ENCODE data around the gene CMKLR1. TPM values are rescaled to one million over a fixed set of nuclear protein-coding genes. Genes with fewer than 3 reads are reported as not detected.
A peak's percentile ranks its signal among the peaks of the same experiment; 100 is the strongest.

The CMKLR1 gene
- polyA plus RNA-seq, 1 of the 3 experiments (the other 2 are of a cell fraction) = 0.15 TPM

DNA sequence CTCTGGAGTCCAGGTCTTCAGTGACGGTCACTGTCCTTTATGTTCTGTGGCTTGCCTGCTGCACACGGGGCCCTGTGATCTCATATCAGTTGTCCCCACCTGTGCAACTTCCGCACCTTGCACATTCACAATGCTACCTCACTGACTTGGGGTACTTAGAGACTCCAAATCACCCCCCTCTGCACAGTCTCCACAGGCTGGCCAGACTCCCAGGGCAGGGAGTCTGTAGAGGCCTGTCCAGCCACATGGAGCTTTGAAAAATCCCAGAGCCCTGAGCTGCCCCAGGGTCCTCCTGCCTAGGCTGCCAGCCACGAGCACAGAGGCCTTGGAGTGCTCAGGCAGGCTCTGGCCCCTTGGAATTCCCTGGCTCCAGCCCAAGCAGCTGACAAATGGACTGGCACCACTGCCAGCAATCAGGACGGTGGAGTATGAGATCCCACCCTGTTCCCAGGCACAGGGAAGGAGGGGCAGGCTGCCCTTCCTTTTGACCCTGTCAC lies 26.4 kb downstream of the CMKLR1 start (continued):
- TF ChIP-seq RXRA (IDR thresholded peaks at IDR 0.05; ENCODE audit: borderline replicate concordance, low read depth) (no peak), RFX5 (IDR thresholded peaks at IDR 0.05; ENCODE audit: low read length) (0 out of 2 replicates have a peak, but pooled peaks have one; percentile 11), EZH2phosphoT487 (IDR thresholded peaks at IDR 0.05; ENCODE audit: borderline replicate concordance, low read depth) (no peak), GABPA (IDR thresholded peaks at IDR 0.05; ENCODE audit: low read depth) (no peak), TCF12 (IDR thresholded peaks at IDR 0.05) (peak; percentile 65), POLR2AphosphoS5 (IDR thresholded peaks at IDR 0.05; ENCODE audit: low read depth, low read length) (0 out of 2 replicates have a peak, but pooled peaks have one; percentile 22), TEAD4 (IDR thresholded peaks at IDR 0.05; ENCODE audit: borderline replicate concordance, insufficient read depth) (0 out of 2 replicates have a peak, but pooled peaks have one; percentile 15), FOXJ3 (CRISPR knock-in tag; IDR thresholded peaks at IDR 0.05) (peak; percentile 92), RCOR1 (IDR thresholded peaks at IDR 0.05; ENCODE audit: low read length) (peak; percentile 96)
- TF ChIP-seq, protein P1, sequence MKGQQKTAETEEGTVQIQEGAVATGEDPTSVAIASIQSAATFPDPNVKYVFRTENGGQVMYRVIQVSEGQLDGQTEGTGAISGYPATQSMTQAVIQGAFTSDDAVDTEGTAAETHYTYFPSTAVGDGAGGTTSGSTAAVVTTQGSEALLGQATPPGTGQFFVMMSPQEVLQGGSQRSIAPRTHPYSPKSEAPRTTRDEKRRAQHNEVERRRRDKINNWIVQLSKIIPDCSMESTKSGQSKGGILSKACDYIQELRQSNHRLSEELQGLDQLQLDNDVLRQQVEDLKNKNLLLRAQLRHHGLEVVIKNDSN (IDR thresholded peaks at IDR 0.05; ENCODE audit: borderline replicate concordance, low read depth) = no peak

DNA sequence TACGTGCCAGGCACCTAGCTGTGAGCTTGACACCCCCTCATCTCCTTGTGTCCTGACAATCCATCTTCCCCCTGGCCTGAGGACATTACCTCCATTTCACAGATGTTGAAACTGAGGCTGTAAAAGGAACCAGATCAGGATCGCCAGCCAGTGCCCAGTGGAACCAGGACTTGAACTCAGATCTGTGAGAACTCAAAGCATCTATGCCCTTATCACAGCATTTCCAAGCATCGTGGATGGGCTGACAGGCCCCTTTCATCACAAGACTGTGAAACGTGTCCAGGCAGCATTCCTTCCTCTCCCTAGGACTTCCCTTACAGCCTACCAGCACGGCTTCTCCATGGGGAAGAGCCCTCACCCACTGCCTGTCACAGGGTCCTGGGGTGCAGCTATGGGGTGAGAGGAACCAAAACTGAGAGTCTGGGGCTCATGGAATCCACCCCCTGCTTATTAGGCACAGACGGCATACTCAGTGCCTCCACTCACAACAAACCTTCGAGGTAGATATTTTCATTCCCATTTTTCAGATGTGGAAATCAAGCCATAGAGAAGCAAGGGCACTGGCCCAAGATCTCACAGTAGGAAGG lies 26.9 kb downstream of the CMKLR1 start:
- POLR2A ChIA-PET = no interaction called here
- WGBS (ENCODE audit: low lambda C conversion rate) = 30% methylated on average over 5 of the region's 7 CpGs
- H3K9ac ChIP-seq = no peak overlapping the region

More for the DNA sequence above, 26.9 kb downstream of the CMKLR1 start:
- H2AFZ ChIP-seq (ENCODE audit: low read depth) = no peak overlapping the region
- TF ChIP-seq MXI1 (IDR thresholded peaks at IDR 0.05; ENCODE audit: low read depth, low read length) (no peak), NFIC (IDR thresholded peaks at IDR 0.05; ENCODE audit: borderline replicate concordance) (no peak), EZH2phosphoT487 (IDR thresholded peaks at IDR 0.05; ENCODE audit: borderline replicate concordance, low read depth) (no peak), PBX3 (IDR thresholded peaks at IDR 0.05) (no peak), RAD21 (IDR thresholded peaks at IDR 0.05; ENCODE audit: low read length) (no peak), RFX5 (IDR thresholded peaks at IDR 0.05; ENCODE audit: low read length) (no peak), TEAD4 (IDR thresholded peaks at IDR 0.05; ENCODE audit: borderline replicate concordance, insufficient read depth) (no peak), JUND (IDR thresholded peaks at IDR 0.05) (no peak), FOSL2 (IDR thresholded peaks at IDR 0.05; ENCODE audit: borderline replicate concordance, low read depth) (no peak)
- TF ChIP-seq, protein P1 (IDR thresholded peaks at IDR 0.05; ENCODE audit: borderline replicate concordance, low read depth) = no peak
- TF ChIP-seq, protein P2, sequence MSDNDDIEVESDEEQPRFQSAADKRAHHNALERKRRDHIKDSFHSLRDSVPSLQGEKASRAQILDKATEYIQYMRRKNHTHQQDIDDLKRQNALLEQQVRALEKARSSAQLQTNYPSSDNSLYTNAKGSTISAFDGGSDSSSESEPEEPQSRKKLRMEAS (IDR thresholded peaks at IDR 0.05; ENCODE audit: low read depth) = no peak
- H3K36me3 ChIP-seq (replicated peaks in 1 of 2; ENCODE audit: control insufficient read depth in 1 of 2, insufficient read depth in 2 of 2, low read length in 1 of 2) = no peaks in the 10 kb centered on the region
- H3K4me1 ChIP-seq (ENCODE audit: control insufficient read depth in 1 of 2, insufficient read depth in 2 of 2, low read depth in 1 of 2, low read length in 1 of 2) = peaks cover 0 to 72% of the 10 kb centered on the region in 2 experiments; a peak in 2 of 4 replicates
- no peaks in the 10 kb centered on the region for H3K9me2 ChIP-seq
- no peaks in the 10 kb centered on the region for H3K9me3 ChIP-seq
- DNase-seq = no peak
- H3K79me2 ChIP-seq (ENCODE audit: insufficient read depth) = no peaks in the 10 kb centered on the region
- H3K27ac ChIP-seq (ENCODE audit: low read depth in 2 of 2, low read length in 1 of 2) = peak overlapping the region in 1 of 2 experiments; percentile 97; a peak in 2 of 4 replicates
- no peaks in the 10 kb centered on the region for H4K20me1 ChIP-seq (ENCODE audit: insufficient read depth)
- no peaks in the 10 kb centered on the region for H3K27me3 ChIP-seq (ENCODE audit: insufficient read depth)
- CTCF ChIA-PET = interaction anchor here (0.9 to 4.4 kb wide), 4 partner anchors 13 to 307 kb away, joined by 3 to 23 read pairs (median 4); no protein-coding TSS in a partner anchor
- no peak overlapping the region for H3K4me2 ChIP-seq
- H3F3A ChIP-seq (replicated peaks; ENCODE audit: insufficient read depth) = no peaks in the 10 kb centered on the region
- no peak overlapping the region for H3K4me3 ChIP-seq (ENCODE audit: low read depth in 2 of 2, low read length in 1 of 2)

All from SK-N-SH (cell line).